Choroid plexus epithelial cell (primary cell): ENCODE measurements around the gene ZNF598.
A peak's percentile ranks its signal among the peaks of the same experiment; 100 is the strongest.

Experiments used
- DNase-seq: peaks from one replicate; pipeline ENCODE4 v3.0.0-alpha.2; 2010; ENCODE audit warnings: low read depth
- H3K4me3 ChIP-seq: 2 replicates; pipeline ENCODE4 v1.5.1; 2011; ENCODE audit warnings: low read depth, mild to moderate bottlenecking, control low read depth, low read length, moderate library complexity
- TF ChIP-seq, protein P1 (sequence below): conservative IDR thresholded peaks from 2 replicates; pipeline ENCODE4 v1.5.1; 2011; ENCODE audit warnings: low read depth, mild to moderate bottlenecking, control low read depth, inconsistent platforms, low read length, moderate library complexity

Gene ZNF598

DNA sequence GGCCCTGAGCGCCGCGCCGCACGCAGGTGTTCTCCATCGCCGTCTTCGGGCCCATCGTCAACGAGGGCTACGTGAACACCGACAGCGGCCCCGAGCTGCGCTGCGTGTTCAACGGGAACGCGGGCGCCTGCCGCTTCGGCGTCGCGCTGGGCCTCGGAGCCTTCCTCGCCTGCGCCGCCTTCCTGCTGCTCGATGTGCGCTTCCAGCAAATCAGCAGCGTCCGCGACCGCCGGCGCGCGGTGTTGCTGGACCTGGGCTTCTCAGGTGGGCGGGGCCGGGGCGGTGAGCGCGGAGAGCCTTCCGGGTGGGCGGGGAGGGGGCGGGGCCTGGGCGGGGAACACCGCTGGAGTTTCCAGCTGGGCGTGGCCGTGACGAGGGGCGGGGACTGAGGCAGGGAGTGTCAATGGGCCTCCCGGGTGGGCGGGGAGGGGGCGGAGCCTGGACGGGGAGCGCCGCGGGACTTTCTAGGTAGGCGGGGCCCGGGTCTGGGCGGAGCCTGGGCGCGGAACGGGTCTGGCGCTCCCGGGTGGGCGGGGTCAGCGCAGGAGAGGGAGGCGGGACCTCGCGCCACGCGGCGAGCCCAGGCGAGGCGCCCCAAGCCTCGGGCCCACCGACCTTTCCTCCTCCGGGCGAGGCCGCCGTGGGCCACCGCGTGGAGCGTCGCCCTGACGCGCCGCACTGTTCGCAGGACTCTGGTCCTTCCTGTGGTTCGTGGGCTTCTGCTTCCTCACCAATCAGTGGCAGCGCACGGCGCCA lies 17.5 kb downstream of the ZNF598 start:
- DNase-seq = peak; percentile 95
- peak overlapping the region; percentile 40 for H3K4me3 ChIP-seq
- TF ChIP-seq, protein P1, sequence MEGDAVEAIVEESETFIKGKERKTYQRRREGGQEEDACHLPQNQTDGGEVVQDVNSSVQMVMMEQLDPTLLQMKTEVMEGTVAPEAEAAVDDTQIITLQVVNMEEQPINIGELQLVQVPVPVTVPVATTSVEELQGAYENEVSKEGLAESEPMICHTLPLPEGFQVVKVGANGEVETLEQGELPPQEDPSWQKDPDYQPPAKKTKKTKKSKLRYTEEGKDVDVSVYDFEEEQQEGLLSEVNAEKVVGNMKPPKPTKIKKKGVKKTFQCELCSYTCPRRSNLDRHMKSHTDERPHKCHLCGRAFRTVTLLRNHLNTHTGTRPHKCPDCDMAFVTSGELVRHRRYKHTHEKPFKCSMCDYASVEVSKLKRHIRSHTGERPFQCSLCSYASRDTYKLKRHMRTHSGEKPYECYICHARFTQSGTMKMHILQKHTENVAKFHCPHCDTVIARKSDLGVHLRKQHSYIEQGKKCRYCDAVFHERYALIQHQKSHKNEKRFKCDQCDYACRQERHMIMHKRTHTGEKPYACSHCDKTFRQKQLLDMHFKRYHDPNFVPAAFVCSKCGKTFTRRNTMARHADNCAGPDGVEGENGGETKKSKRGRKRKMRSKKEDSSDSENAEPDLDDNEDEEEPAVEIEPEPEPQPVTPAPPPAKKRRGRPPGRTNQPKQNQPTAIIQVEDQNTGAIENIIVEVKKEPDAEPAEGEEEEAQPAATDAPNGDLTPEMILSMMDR = no peak

DNA sequence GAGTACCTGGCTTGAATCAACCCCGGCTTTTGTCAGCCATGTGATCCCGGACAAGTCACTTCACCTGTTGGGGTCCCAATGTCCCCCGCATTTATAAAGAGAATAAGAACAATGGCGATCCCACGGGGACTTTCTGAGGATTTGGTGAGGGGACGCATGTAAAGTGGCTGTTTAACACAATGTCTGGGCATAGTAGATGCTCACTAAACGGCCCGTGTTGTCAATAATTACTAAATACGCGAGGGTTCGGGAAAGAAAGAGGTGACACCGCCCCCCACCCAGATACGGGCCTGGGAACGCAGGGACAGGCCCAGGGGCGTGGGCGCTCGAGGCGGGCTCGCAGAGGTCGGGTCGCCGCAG lies 18.1 kb downstream of the ZNF598 start:
- peak overlapping the region; percentile 40 for H3K4me3 ChIP-seq

DNA sequence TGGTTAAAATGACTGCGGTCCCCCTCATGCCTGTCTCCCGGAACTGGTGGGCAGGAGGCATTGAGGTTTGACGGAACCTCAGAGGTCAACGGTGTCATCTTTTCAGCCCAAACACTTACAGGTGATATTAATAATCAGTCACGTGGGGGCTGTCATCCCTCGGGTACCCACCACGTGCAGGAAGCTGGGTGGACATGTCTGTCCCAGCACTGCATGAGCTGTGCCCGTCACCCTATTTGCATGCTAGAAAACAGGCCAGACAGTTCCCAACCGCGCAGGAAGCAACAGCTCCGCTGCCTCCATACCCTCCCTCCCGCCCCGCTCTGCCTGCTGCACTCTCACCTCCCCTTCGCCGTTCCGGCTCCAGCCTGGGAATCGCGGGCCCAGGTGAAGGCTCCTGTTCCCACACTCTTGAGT lies 18.5 kb downstream of the ZNF598 start:
- DNase-seq = no peak
- TF ChIP-seq, protein P1 = no peak
- H3K4me3 ChIP-seq = no peak overlapping the region

More for the DNA sequence above, 18.1 kb downstream of the ZNF598 start:
- DNase-seq = no peak
- TF ChIP-seq, protein P1 = no peak

DNA sequence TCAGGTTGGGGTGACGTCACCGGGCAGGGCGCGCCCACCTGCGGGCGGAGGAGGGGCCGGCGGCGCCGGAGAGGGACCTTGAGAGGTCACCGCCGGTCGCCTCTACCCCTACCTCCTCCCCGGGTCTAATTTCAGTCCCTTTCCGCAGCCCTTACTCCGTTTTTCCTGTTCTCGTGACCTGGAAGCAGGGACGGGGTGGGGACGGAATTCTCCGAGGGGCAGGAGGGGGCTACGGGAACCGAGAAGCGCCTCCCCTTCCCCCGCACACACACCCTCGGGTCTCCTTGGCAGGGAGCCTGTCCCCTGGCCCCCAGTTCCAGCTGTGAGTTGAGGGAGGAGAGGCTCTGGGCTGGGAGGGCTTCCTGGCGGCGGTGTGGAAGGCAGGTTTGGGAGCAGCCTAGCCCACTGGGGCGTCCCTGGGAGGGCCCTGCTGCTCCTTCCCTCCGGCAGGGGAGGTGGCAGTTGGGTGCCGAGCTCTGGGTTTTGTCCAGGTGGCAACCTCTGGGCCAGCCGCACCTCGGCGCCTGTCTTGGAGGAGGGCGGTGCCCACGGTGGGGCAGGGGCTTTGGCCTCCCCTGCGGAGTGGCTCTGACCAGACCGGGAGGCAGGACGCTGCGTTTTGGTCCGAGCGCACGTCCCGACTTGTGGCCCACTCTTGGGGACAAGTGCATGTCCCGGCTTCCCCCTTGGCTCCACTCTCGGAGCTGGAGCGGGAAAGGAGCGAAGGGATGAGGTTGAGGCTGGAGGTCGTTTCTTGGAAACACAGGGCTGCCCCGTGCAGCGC lies 19.1 kb downstream of the ZNF598 start:
- TF ChIP-seq, protein P1 = no peak
- no peak for DNase-seq
- H3K4me3 ChIP-seq = no peak overlapping the region

DNA sequence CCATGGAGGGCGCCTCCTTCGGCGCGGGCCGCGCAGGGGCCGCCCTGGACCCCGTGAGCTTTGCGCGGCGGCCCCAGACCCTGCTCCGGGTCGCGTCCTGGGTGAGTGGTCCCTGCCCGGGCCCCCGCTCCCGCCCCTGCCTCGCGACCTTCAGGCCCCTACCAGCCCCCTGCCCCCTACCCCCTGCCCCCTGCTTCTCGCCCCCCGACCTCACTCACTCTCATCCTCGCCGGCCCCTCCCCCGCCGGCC lies 19.6 kb downstream of the ZNF598 start:
- no peak for DNase-seq
- TF ChIP-seq, protein P1 = no peak
- H3K4me3 ChIP-seq = no peak overlapping the region

DNA sequence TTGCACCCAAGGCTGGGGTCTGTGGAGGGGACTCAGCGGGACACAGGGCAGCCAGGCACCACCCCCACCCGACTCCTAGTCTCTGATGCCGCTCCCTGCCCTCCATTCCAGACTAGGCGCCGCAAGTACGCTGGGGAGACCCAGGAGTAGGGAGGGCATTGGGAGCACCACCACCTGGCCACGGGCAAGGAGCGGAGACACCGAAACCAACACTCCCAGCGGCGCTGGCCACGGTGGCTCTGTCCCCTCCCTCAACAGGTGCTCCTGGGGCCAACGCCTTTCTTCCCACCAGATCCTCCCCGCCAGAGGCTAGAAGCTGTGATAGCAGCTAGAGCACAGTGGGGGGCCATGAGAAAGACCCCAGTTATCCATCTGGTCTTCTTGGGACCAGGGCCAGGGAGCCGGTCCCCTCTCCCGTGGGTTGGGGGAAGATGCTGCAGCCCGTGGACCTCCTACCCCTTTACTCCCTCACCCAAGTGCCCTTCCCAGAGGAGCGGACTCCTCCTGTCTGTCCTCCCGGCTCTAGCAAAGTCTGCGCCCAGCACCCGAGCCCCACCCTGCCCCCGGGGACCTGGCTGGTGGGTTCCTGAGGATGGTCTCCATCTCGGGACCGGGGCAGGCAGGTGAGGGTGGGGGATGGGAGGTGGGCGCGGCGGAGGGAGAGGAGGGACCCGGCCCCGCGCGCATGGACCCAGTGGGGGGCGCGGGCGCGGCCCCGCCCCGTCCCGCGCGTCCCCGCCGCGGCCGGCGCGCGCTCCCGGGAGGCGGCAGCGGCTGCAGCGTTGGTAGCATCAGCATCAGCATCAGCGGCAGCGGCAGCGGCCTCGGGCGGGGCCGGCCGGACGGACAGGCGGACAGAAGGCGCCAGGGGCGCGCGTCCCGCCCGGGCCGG lies 20.2 kb downstream of the ZNF598 start, which contains the start of gene SYNGR3:
SYNGR3 (plus strand) TSS at position 762 of the 892 bp plus-strand sequence. CDS start 133 bp downstream, outside the sequence.
- DNase-seq = no peak
- TF ChIP-seq, protein P1 = no peak
- no peak within 1 kb of the TSS for H3K4me3 ChIP-seq
